Lung (tissue), 12 donors: ENCODE results near the gene AGXT2. TPM values are rescaled to one million over a fixed set of nuclear protein-coding genes. Genes with fewer than 3 reads are reported as not detected.

Source experiments
- ATAC-seq: fragments of 200-7000 bp; cut with Tn5 transposase; one replicate; pipeline ENCODE4 v1.9.1; 2020; ENCODE audit warnings: moderate number of reproducible peaks; ENCODE audit not compliant: insufficient read depth, low FRiP score
- DNase-seq, 3 donors: peaks; one replicate each; pipeline ENCODE4 v3.0.0-alpha.2; 2013 to 2017
- H3K27ac ChIP-seq, 2 donors: one replicate each; pipeline ENCODE4 v1.5.1; 2013; ENCODE audit warnings: mild to moderate bottlenecking in 2 of 2, moderate library complexity in 2 of 2, control low read depth in 1 of 2, inconsistent platforms in 1 of 2, low read depth in 1 of 2, low read length in 1 of 2
- H3K27me3 ChIP-seq, 3 donors: one replicate each; pipeline ENCODE4 v1.5.1; 2013; ENCODE audit warnings: low read length in 2 of 3; ENCODE audit not compliant: control insufficient read depth in 3 of 3, insufficient read depth in 3 of 3
- H3K36me3 ChIP-seq, 4 donors: one replicate each; pipeline ENCODE4 v1.5.1; 2013; ENCODE audit warnings: low read length in 4 of 4, mild to moderate bottlenecking in 1 of 4, moderate library complexity in 1 of 4; ENCODE audit not compliant: control insufficient read depth in 4 of 4, insufficient read depth in 4 of 4
- H3K4me1 ChIP-seq, 5 donors: one replicate each; pipeline ENCODE4 v1.5.1; 2013; ENCODE audit warnings: low read length in 5 of 5, mild to moderate bottlenecking in 2 of 5, moderate library complexity in 1 of 5; ENCODE audit not compliant: control insufficient read depth in 5 of 5, insufficient read depth in 5 of 5
- H3K4me3 ChIP-seq: one replicate; pipeline ENCODE4 v1.5.1; 2013; ENCODE audit warnings: mild to moderate bottlenecking, control low read depth, moderate library complexity
- H3K9ac ChIP-seq, 2 donors: one replicate each; pipeline ENCODE4 v1.5.1; 2013; ENCODE audit warnings: low read length in 2 of 2, control low read depth in 1 of 2; ENCODE audit not compliant: insufficient read depth in 1 of 2
- H3K9me3 ChIP-seq, 4 donors: one replicate each; pipeline ENCODE4 v1.5.1; 2013; ENCODE audit warnings: low read length in 3 of 4, mild to moderate bottlenecking in 1 of 4, moderate library complexity in 1 of 4; ENCODE audit not compliant: control insufficient read depth in 4 of 4, insufficient read depth in 3 of 4
- WGBS, 2 donors: extraction: QIAGEN DNeasy Blood & Tissue Kit; methylation state at CpG; one replicate each; pipeline ENCODE4 v1.1.7; 2013; 5-methylcytosine and 5-hydroxymethylcytosine counted together
- polyA plus RNA-seq, 2 donors: library from polyadenylated mRNA; stranded (reverse); fragments of 200-250 nt; gene quantifications; one replicate each; pipeline ENCODE4 v1.2.1, GENCODE V29; 2013
- total RNA-seq, 2 donors: library from RNA; depleted of rRNA in 1 of 2; stranded (reverse); fragments of >200 nt in 1 of 2; gene quantifications; one replicate each; pipeline ENCODE4 v1.2.1, GENCODE V29; 2014 to 2021
- TF ChIP-seq, protein P1 (sequence below): IDR thresholded peaks from 2 replicates; pipeline ENCODE4 v1.5.1; 2012; ENCODE audit warnings: mild to moderate bottlenecking; ENCODE audit errors: control extremely low read depth, extremely low read depth
- donor health status: control.
- donor health status: control.
- donor health status: Bipolar disorder and iron deficiency.
- donor health status: healthy.
- donor health status: DM: yes; HTN: yes; CAD: no.

AGXT2 gene
- total and polyA plus RNA-seq, 4 donors, result not detected

DNA sequence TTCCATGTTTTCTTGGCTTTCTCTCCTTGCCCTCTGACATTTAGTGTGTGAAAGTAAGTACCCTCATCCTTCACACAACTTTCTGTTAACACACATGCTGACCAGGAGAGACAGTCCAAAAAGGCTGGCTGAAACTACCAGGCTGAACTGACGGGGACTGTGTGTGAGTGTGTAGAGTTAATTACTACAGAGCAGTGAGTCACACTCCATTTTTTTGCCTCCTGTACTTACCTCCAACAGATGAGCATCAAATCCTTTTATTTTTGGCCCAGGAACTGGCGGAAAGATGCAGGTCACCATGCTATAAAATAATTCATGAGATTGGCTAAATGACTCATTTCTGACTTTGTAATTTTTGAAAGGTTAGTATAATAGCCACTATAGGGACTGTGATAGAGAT is 20.2 kb upstream of the AGXT2 start:
- no peaks in the 10 kb centered on the region for H3K27me3 ChIP-seq
- no peak overlapping the region for H3K4me3 ChIP-seq
- ATAC-seq (no peak), DNase-seq (no peak)
- no peak overlapping the region for H3K9ac ChIP-seq
- no peaks in the 10 kb centered on the region for H3K4me1 ChIP-seq
- WGBS, 2 donors, result 93 to 95% methylated on average over 2 of the region's 2 CpGs
- no peak overlapping the region for H3K27ac ChIP-seq
- H3K36me3 ChIP-seq, result no peaks in the 10 kb centered on the region
- TF ChIP-seq, protein P1, sequence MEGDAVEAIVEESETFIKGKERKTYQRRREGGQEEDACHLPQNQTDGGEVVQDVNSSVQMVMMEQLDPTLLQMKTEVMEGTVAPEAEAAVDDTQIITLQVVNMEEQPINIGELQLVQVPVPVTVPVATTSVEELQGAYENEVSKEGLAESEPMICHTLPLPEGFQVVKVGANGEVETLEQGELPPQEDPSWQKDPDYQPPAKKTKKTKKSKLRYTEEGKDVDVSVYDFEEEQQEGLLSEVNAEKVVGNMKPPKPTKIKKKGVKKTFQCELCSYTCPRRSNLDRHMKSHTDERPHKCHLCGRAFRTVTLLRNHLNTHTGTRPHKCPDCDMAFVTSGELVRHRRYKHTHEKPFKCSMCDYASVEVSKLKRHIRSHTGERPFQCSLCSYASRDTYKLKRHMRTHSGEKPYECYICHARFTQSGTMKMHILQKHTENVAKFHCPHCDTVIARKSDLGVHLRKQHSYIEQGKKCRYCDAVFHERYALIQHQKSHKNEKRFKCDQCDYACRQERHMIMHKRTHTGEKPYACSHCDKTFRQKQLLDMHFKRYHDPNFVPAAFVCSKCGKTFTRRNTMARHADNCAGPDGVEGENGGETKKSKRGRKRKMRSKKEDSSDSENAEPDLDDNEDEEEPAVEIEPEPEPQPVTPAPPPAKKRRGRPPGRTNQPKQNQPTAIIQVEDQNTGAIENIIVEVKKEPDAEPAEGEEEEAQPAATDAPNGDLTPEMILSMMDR, result no peak
- H3K9me3 ChIP-seq, result no peaks in the 10 kb centered on the region

DNA sequence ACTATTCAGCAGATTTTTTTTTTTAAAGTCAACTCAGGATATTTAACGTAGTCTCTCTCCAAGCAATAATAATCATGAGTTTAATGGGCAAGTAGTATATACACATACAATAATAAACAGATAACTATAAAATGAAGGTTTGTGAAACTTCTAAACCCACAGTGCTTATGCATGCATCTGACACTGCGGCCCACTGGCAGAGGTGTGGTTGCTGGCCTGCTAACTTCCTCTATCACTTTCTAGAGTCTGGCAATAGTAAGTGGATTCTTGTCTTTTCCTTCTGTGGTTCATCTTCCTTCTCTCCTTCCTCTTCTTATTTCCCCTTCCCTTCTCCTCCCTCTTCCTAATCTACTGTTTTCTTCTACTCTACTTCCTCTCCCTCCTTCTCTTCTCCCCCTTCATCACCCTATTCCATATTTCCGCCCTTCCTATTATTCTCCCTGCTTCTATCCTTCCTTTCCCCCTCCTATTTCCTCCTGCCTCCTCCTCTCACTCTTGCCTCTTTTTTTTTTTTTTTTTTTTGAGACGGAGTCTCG is 18.6 kb upstream of the AGXT2 start:
- Histone ChIP-seq H3K9me3 (no peaks in the 10 kb centered on the region), H3K27ac (no peak overlapping the region), H3K36me3 (no peaks in the 10 kb centered on the region), H3K4me1 (peaks cover 0 to 1% (median 0%) of the 10 kb centered on the region in 5 donors), H3K4me3 (no peak overlapping the region), H3K27me3 (no peaks in the 10 kb centered on the region), H3K9ac (no peak overlapping the region)
- TF ChIP-seq, protein P1, result no peak
- WGBS, 2 donors, result 86 to 88% methylated on average over 3 to 5 of the region's 5 CpGs
- DNase-seq (no peak), ATAC-seq (no peak)

DNA sequence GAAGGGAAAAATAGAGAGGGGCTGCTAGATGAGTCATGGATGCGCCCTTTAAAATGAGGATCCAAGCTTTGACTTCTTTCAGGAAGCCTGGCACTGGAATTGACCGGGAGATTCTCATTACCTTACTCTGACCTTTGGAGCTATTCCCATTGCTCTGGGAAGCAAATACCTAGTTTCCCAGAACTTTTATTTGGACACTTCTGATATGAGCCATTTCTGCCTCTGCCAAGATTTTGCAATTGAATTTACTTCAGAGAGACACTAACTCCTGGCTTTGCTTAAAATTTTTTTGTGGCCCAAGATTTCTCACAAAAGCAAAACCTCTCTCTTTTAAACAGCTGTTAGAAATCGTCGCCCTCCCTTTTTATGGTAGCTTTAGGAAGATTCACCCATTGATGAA is 15.7 kb upstream of the AGXT2 start:
- Histone ChIP-seq H3K36me3 (no peaks in the 10 kb centered on the region), H3K27me3 (no peaks in the 10 kb centered on the region), H3K4me1 (peaks cover 0 to 10% (median 0%) of the 10 kb centered on the region in 5 donors), H3K9me3 (no peaks in the 10 kb centered on the region), H3K9ac (no peak overlapping the region), H3K27ac (no peak overlapping the region), H3K4me3 (no peak overlapping the region)
- TF ChIP-seq, protein P1, result no peak
- 89 to 96% methylated on average over 4 of the region's 4 CpGs for WGBS, 2 donors
- ATAC-seq, result no peak
- DNase-seq, result no peak

DNA sequence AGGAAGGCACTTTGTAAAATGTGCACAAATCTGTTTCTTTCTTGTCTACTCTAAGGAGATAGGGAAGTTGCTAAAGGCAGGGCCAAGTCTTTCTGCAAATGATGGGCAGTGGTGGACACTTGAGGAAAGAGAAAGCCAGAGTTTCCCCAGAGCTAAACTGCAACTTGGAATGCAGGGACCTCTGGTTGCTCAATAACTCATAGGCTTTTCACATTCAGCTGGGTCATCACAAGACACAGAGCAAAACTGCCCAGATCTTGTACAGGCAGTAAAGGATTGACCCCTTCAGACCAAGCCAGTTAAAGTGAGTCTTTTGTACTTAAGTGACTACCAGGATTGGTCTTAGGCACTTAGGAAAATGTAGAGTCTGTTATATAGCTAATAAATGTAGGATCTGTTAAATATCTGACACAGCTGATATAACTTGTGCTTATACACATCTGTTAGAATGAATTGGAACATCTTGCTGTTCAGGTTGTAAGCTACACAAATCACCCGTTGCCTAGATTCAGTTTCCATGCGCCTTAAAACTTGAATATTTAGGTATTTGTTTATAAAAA is 13.5 kb upstream of the AGXT2 start:
- DNase-seq (peak in 2 of 3 donors; percentile 43 to 78), ATAC-seq (no peak)
- Histone ChIP-seq H3K4me1 (peaks cover 0 to 10% (median 0%) of the 10 kb centered on the region in 5 donors), H3K36me3 (no peaks in the 10 kb centered on the region), H3K4me3 (no peak overlapping the region), H3K9me3 (no peaks in the 10 kb centered on the region), H3K9ac (no peak overlapping the region), H3K27me3 (no peaks in the 10 kb centered on the region), H3K27ac (no peak overlapping the region)
- TF ChIP-seq, protein P1, result no peak
- 82 to 89% methylated on average over 2 of the region's 2 CpGs for WGBS, 2 donors
